GM13977 (cell line): ENCODE measurements around the gene RPS23.
"Not testable (repeated sequence)": the region's sequence is repeated elsewhere in the genome, so short reads cannot be mapped to it uniquely, and the experiment has no call there.

Experiments
- DNase-seq: peaks from one replicate; pipeline ENCODE4 v3.0.0; 2012; ENCODE audit warnings: low spot score
- in situ Hi-C: fragments of 300-500 bp; cut with MboI; formaldehyde crosslinking; loops from one replicate; pipeline ENCODE4 v1.12.0; 2022; ENCODE audit warnings: low sequenced_read_pairs, low pct_unique_long_range_greater_than_20kb, mixed read lengths, inconsistent platforms; ENCODE audit not compliant: unreplicated experiment
- TF ChIP-seq, protein P1 (sequence below): IDR thresholded peaks from 2 replicates; pipeline ENCODE4 v1.5.1; 2012; ENCODE audit warnings: mild to moderate bottlenecking, control low read depth; ENCODE audit not compliant: insufficient read depth; ENCODE audit errors: extremely low read depth, missing control alignments

Gene RPS23

DNA sequence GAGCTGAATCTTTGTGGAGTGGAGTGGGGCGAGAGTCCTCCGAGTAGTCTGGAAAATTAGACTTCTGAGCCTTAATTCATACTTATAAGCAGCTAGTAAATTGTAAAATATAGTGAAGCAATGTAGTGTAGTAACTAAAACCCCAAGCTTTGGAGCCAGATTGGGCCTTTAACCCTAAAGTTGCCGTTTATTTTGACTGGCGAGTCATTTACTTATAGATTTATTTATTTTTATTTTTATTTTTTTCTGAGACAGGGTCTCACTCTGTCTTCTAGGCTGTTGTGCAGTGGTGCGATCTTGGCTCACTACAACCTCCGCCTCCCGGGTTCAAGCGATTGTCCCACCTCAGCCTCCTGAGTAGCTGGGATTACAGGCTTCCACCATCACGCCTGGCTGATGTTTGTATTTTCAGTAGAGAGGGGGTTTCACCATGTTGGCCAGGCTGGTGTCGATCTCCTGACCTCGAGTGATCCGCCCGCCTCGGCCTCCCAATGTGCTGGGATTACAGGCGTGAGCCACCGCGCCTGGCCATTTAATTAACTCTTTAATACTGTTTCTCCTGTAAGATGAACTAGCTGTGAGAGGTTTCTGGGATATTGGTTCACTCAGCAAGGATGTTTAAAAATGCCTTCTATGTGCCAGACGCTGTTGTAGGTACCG, 687 bp upstream of the RPS23 start:
- TF ChIP-seq, protein P1, sequence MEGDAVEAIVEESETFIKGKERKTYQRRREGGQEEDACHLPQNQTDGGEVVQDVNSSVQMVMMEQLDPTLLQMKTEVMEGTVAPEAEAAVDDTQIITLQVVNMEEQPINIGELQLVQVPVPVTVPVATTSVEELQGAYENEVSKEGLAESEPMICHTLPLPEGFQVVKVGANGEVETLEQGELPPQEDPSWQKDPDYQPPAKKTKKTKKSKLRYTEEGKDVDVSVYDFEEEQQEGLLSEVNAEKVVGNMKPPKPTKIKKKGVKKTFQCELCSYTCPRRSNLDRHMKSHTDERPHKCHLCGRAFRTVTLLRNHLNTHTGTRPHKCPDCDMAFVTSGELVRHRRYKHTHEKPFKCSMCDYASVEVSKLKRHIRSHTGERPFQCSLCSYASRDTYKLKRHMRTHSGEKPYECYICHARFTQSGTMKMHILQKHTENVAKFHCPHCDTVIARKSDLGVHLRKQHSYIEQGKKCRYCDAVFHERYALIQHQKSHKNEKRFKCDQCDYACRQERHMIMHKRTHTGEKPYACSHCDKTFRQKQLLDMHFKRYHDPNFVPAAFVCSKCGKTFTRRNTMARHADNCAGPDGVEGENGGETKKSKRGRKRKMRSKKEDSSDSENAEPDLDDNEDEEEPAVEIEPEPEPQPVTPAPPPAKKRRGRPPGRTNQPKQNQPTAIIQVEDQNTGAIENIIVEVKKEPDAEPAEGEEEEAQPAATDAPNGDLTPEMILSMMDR = no peak
- in situ Hi-C loops = no loop called here
- no peak for DNase-seq

DNA sequence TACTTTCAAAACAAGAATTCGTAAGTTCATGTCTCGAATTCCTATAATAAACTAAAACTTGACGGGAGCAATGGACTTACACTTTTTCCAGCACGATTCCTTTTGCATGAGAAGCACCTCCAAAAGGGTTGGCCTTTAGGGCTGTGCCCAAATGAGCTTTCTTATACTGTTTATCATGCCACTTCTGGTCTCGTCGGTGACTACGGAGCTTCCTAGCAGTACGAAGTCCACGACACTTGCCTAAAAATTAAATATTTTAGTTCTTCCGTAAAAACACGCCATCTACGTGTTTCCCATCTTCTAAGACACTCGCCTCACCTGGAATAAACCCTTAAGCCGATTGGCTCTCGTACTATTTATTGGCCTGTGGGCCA, 554 bp downstream of the RPS23 start:
- in situ Hi-C loops = no loop called here
- TF ChIP-seq, protein P1 = no peak
- DNase-seq = no peak

DNA sequence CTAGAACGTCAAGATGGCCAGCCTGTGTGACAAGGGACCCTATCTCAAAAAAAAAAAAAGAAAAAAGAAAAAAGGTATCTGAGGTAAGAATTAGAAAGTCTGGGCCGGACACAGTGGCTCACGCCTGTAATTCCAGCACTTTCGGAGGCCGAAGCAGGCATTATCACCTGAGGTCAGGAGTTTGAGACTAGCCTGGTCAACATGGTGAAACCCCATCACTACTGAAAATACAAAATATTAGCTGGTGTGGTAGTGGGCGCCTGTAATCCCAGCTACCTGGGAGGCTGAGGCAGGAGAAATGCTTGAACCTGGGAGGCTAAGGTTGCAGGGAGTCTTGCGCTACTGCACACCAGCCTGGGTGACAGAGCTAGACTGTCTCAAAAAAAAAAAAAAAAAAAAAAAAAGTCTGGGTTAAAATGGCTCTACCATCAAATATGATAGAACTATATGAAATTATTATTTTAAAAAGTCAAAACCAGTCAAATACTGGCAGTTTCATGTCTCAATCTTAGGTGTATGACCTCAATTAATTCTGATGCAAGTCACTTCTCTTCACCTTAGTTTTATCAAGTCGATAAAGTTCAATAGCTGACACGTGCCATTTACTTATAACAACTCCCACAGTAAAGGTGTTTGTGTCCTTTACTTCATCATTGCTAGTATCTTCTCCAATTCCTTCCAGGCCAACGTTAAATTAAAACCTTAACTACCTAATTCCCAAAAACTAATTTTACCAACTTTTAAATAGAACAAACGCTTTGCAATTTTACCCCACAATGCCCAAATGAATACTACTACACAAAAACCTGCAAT, 1.1 kb downstream of the RPS23 start:
- TF ChIP-seq, protein P1 = no peak
- DNase-seq = no peak
- in situ Hi-C loops = no loop called here

DNA sequence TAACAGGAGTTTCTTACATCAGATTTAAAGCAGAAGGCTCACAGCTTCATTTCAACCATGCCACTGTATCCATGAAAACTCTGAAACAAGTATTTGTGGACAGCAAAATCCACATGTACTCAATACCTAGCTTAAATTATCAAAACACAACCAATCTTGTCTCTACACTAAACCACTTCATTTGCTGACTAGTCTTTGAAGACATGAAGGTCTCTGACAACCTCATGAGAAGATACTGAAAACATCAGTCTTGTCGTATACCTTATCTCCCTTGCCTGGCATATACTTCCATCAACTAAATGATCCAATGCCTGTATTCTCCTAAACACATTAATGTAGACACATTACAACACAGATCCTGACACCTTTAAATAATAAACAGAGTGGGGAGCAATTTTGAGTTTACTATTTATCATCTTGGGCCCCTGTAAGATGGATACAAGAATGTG, 2.9 kb downstream of the RPS23 start:
- TF ChIP-seq, protein P1 = no peak
- no peak for DNase-seq
- in situ Hi-C loops = no loop called here

DNA sequence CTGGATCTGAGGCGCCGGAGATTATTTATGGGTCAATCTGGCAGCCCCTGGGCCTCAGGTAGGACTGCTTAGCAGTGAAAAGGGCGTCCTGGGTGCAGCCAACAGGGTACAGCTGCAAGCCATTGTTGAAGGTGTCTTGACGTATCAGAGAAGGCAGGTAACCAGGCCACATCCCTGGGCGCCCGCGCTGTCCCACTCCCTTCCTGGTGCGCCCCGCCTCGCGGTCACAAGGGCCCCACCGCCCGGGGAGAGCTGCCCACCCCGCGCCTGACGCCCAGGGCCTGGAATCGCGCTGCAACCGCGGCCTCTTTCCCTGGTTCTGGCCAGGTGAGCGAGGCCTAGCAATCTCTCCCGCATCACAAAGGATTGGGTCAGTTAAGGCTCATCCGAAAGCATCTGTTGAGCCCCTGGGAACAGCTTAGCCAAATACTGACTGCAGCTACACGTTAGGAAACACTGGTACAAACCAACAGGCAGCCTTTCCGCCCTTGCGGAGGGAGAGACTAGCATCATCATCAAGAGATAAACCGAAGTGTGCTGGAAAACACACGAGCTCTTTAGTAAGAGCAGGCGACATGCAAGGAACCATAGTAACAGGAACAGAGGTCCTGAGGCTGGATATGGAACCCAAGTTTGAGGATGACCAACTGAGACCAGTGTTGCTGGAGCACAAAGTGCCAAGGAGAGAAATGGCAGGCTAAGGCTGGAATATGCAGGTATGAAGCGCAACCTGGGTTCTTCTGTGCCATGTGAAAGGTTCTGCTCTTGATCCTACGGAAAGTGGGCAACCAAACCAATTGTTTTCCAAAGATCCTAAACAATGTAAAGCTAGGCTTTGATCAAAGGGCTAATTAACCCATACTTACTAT, 3.6 kb downstream of the RPS23 start:
- TF ChIP-seq, protein P1 = no peak
- DNase-seq = no peak
- in situ Hi-C loops = no loop called here

DNA sequence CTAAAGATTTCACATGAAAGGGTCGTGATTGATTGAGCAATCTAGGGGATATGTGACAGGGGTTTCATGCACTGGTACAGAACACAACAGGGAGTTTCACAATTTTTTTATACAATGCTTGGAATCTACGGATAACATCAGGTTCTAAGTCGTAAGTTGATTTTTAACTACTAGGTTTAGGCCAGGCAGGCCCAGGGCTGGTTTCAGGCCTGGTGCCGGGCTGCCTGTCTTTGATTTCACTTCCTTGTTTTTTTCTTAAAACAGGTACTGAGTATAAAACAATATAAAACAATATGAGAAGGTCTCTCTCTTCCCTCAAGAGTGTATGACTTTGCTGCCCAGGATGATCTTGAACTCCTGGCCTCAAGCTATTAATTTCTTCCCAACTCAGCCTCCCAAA, 4.7 kb downstream of the RPS23 start:
- DNase-seq, in situ Hi-C loops: not testable (repeated sequence)

DNA sequence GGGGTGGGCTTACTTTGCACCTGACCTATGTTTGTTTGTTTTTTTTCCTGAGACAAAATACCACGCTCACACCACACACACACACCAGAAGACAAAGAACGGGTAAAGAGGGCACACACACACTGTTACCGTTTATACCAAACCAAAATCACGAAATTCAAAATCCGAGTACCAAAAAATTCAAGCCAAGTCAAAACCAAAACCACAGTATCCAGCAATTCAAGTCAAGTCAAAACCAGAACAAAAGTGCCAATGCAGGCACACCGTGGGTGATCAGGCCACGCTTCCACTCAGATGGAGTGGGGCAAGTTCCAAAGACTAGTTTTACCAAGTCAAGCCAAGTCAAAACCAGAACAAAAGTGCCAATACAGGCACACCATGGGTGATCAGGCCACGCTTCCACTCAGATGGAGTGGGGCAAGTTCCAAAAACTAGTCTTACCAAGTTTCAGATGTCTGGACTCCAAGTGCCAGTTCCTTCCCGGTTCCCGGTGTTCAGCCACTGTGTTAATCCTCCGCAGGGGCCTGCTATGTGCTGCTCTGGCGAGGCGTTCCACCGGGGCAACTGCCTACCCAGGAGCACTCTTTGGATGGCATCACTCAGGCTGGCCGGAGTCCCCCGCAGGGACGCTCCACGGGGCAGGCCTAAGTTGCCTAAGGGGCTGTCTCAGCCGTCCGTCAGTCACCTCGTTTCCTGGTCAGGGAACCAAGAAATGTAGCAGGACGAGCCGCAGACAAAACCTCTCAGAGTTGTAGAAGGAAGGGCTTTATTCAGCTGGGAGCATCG, 5.4 kb downstream of the RPS23 start:
- in situ Hi-C loops, DNase-seq: not testable (repeated sequence)

DNA sequence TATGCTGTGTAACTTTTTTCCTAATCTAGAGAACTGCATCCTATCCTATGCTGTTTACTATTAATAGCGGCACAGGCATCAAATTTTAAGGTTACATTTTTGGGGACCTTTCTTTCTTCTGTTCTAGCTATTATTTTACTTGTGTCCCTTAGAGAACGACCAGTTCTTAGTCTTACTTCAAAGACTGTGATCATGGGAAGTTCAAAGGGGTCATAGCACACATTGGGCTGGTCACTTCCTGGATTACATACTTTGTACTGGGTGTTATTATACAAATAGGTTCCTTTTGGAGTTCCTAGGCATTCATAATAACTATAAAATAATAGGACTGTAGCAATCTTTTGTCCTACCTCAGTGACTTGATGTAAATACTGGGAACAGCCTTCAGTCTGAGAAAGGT, 8.8 kb downstream of the RPS23 start:
- DNase-seq, in situ Hi-C loops: not testable (repeated sequence)

DNA sequence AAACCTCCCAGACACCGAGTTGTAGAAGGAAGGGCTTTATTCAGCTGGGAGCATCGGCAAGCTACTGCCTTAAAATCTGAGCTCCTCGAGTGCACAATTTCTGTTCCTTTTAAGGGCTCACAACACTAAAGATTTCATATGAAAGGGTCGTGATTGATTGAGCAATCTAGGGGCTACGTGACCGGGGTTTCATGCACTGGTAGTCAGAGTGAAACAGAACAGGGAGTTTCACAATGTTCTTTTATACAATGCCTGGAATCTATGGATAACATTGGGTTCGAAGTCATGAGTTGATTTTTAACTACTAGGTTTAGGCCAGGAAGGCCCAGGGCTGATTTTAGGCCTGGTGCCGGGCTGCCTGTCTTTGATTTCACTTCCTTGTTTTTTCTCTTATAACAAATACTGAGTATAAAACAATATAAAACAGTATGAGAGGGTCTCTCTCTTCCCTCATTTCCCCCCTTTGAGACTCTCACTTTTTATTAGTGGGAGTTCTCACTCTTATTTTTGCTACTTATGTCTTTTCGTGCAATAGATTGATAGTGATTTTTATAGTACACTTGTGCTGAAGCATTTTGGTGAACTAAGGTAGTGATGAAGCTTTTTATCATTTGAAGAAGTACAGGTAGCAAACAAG, 10.7 kb downstream of the RPS23 start:
- in situ Hi-C loops, DNase-seq: not testable (repeated sequence)
